ENCODE results near the gene KHNYN. TPM values are rescaled to one million over a fixed set of nuclear protein-coding genes. Genes with fewer than 3 reads are reported as not detected.

Gene KHNYN
- total and polyA plus RNA-seq, 2 of the 8 experiments (the other 6 are each of a cell fraction or from before 2014, with no cell fraction given): 7.6 to 22.3 TPM

DNA sequence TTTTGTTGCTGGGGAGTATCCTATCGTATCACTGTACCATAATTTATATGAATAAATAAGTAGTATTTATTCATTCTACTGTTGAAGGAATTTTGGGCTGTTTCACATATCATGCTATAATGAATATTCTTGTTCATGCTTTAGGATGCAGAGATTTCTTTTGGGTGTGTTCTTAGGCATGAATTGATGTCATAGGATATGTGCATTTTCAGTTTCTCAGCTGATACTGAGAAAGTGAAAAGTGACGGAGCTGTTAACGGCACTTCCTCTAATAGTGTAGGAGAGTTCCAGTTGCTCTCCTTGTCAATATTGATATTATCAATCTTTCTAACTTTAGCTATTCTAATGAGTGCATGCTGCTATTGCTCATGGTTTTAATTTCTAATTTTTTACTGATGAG is 36.1 kb downstream of the KHNYN start:
- Histone ChIP-seq H3K79me2 (ENCODE audit: control insufficient read depth in 1 of 2, insufficient read depth in 2 of 2, low read length in 2 of 2) (no peaks in the 10 kb centered on the region), H3K9me3 (ENCODE audit: insufficient read depth in 2 of 2, low read depth in 1 of 2, low read length in 1 of 2) (no peaks in the 10 kb centered on the region), H3K79me1 (ENCODE audit: low read depth, low read length) (no peaks in the 10 kb centered on the region), H2AFZ (ENCODE audit: low read length) (no peak overlapping the region), H3K23me2 (ENCODE audit: low read depth, low read length) (no peaks in the 10 kb centered on the region), H3K4me2 (ENCODE audit: insufficient read depth in 1 of 2, low read depth in 2 of 2, low read length in 2 of 2) (no peak overlapping the region), H2BK15ac (ENCODE audit: low read length) (no peak overlapping the region), H3K27ac (ENCODE audit: low read depth, low read length) (no peak overlapping the region), H2AK5ac (ENCODE audit: low read depth, low read length) (no peak overlapping the region), H3K27me3 (replicated peaks in 1 of 4; ENCODE audit: control insufficient read depth in 3 of 4, extremely low read depth in 1 of 4, insufficient read depth in 3 of 4, low read length in 3 of 4) (no peaks in the 10 kb centered on the region), H4K91ac (replicated peaks; ENCODE audit: insufficient read length, low read length) (no peak overlapping the region), H3K4me1 (replicated peaks in 1 of 4; ENCODE audit: control insufficient read depth in 3 of 4, insufficient read depth in 4 of 4, low read length in 3 of 4) (no peaks in the 10 kb centered on the region), H3K9ac (replicated peaks in 1 of 4; ENCODE audit: extremely low read depth in 1 of 4, low read depth in 3 of 4, low read length in 3 of 4) (no peak overlapping the region), H4K8ac (ENCODE audit: extremely low read depth, insufficient read depth, low read length) (no peak overlapping the region), H3K4ac (replicated peaks; ENCODE audit: insufficient read length, low read depth, low read length) (no peak overlapping the region), H3K18ac (ENCODE audit: extremely low read depth, low read length) (no peak overlapping the region), H2BK120ac (replicated peaks; ENCODE audit: low read depth, low read length) (no peak overlapping the region), H2BK12ac (ENCODE audit: low read depth, low read length) (no peak overlapping the region), H3K36me3 (ENCODE audit: control insufficient read depth in 2 of 4, insufficient read depth in 4 of 4, low read length in 3 of 4) (no peaks in the 10 kb centered on the region), H3K56ac (replicated peaks; ENCODE audit: insufficient read length, low read depth, low read length) (no peak overlapping the region), H3K23ac (ENCODE audit: insufficient read length) (no peak overlapping the region), H3K14ac (ENCODE audit: insufficient read length) (no peak overlapping the region), H3K4me3 (ENCODE audit: extremely low read depth in 1 of 4, insufficient read depth in 2 of 4, low read depth in 3 of 4, low read length in 4 of 4) (no peak overlapping the region), H2BK20ac (ENCODE audit: low read length) (no peak overlapping the region), H4K20me1 (replicated peaks in 1 of 2; ENCODE audit: control insufficient read depth in 1 of 2, insufficient read depth in 2 of 2, low read length in 2 of 2) (no peaks in the 10 kb centered on the region), H2BK5ac (ENCODE audit: low read depth, low read length) (no peak overlapping the region), H4K5ac (ENCODE audit: insufficient read length, low read depth, low read length) (no peak overlapping the region)
- 86% methylated on average over 3 of the region's 3 CpGs; no CpG with 5 or more reads in 1 of the 2 experiments for WGBS, 2 experiments (ENCODE audit: extremely low coverage in 1 of 2, insufficient coverage in 1 of 2, insufficient read length in 1 of 2, insufficient replicate concordance in 2 of 2, low coverage in 1 of 2, low lambda C conversion rate in 2 of 2, missing lambda C conversion rate in 1 of 2)
- POLR2A ChIA-PET (ENCODE audit: partially characterized antibody): interaction anchor here (0.9 kb wide), 1 partner anchor 12 kb away, joined by 3 read pairs; no protein-coding TSS in a partner anchor
- FAIRE-seq: no peak
- CTCF ChIA-PET (ENCODE audit: partially characterized antibody): no interaction called here
- DNase-seq (ENCODE audit: low read depth in 1 of 2, low spot score in 2 of 2): no peak
- no peak for TF ChIP-seq RFX5 (IDR thresholded peaks at IDR 0.05; ENCODE audit: borderline replicate concordance, low read depth, low read length)
- no peak for TF ChIP-seq TAF1 (IDR thresholded peaks at IDR 0.05; ENCODE audit: low read depth, low read length)
- TF ChIP-seq JUN (IDR thresholded peaks at IDR 0.05; ENCODE audit: low read depth, low read length): no peak
- no peak for TF ChIP-seq TBP (IDR thresholded peaks at IDR 0.05; ENCODE audit: low read depth, low read length)
- no peak for TF ChIP-seq BRCA1 (IDR thresholded peaks at IDR 0.05; ENCODE audit: low read depth, low read length)
- no peak for TF ChIP-seq RNF2 (IDR thresholded peaks at IDR 0.05; ENCODE audit: borderline replicate concordance, low read depth, low read length, missing control alignments, poor library complexity, severe bottlenecking)
- TF ChIP-seq CEBPB (IDR thresholded peaks at IDR 0.05; ENCODE audit: low read depth, low read length): no peak
- TF ChIP-seq, protein P1, sequence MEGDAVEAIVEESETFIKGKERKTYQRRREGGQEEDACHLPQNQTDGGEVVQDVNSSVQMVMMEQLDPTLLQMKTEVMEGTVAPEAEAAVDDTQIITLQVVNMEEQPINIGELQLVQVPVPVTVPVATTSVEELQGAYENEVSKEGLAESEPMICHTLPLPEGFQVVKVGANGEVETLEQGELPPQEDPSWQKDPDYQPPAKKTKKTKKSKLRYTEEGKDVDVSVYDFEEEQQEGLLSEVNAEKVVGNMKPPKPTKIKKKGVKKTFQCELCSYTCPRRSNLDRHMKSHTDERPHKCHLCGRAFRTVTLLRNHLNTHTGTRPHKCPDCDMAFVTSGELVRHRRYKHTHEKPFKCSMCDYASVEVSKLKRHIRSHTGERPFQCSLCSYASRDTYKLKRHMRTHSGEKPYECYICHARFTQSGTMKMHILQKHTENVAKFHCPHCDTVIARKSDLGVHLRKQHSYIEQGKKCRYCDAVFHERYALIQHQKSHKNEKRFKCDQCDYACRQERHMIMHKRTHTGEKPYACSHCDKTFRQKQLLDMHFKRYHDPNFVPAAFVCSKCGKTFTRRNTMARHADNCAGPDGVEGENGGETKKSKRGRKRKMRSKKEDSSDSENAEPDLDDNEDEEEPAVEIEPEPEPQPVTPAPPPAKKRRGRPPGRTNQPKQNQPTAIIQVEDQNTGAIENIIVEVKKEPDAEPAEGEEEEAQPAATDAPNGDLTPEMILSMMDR (IDR thresholded peaks at IDR 0.05; ENCODE audit: control extremely low read depth in 1 of 3, insufficient read depth in 1 of 3, low read depth in 1 of 3, low read length in 3 of 3): no peak
- TF ChIP-seq RXRA (IDR thresholded peaks at IDR 0.05; ENCODE audit: insufficient read depth, low read depth, low read length): no peak
- no peak for TF ChIP-seq ATF2 (IDR thresholded peaks at IDR 0.05; ENCODE audit: low read length)
